Measurements from ENCODE around the gene FAM136A. TPM values are rescaled to one million over a fixed set of nuclear protein-coding genes. Genes with fewer than 3 reads are reported as not detected.

The FAM136A gene
- total and polyA plus RNA-seq, 2 of the 4 experiments (the other 2 are of a cell fraction), result 19.9 to 28.1 TPM

DNA sequence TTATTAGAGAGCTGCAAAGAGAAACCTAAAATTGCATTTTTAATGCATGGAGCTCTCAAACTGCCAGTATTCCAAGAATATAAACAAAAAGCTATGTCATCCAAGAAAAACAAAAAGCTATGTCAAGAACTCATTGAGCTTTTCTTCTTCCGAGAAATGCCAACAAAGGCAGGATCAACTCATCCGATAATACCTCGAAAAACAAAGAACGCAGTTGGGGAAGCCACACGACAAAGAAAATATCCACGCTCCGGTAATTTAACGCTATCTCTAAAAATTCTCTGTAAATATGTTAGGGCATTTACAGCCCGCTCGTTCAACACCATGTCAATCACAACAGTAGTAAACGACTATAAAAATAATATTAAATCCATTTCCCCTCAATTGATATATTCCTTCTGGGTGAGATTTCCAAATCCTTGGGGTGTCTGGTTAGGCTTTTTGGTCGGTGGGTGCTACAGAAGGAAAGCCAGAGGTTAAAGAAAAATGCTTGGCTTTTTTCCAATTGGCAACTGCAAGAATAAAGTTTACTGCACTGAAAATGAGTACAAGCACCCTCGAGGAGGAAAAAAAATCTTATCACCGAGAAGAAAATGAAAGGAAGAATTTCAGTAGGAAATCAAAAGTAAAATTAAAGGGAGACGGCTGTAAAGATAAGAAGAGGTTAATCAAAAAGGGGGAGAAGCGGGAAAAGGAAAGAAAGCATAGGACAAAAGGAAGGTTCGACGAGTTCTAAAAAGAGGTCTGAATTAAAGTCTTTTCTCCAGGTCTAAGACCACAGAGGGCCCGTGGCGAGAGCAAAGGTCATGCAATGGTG, 54.3 kb downstream of the FAM136A start:
- Histone ChIP-seq H4K20me1 (ENCODE audit: insufficient read depth, low read length) (peaks cover 42% of the 10 kb centered on the region), H3K9ac (ENCODE audit: low read depth, low read length) (peak overlapping the region; percentile 99), H3K4me1 (ENCODE audit: control insufficient read depth, insufficient read depth, low read length) (peaks cover 3% of the 10 kb centered on the region; the same call in 1 of the 2 replicates), H2BK5ac (ENCODE audit: low read depth, low read length, poor library complexity, severe bottlenecking) (peak overlapping the region; percentile 94), H3K4me3 (ENCODE audit: insufficient read depth, low read depth, low read length) (peak overlapping the region; percentile 84), H2AK9ac (replicated peaks; ENCODE audit: low read depth, low read length, poor library complexity) (peak overlapping the region; percentile 99), H3K4me2 (ENCODE audit: low read depth, low read length) (peak overlapping the region; percentile 96), H3K14ac (replicated peaks; ENCODE audit: low read depth, low read length) (peak overlapping the region; percentile 99), H3K9me1 (ENCODE audit: insufficient read depth, low read length) (peaks cover 2% of the 10 kb centered on the region; the same call in 1 of the 2 replicates), H4K91ac (ENCODE audit: insufficient read depth, low read depth, low read length) (peak overlapping the region; percentile 98), H3K18ac (ENCODE audit: low read depth, low read length) (peak overlapping the region; percentile 81), H3K36me3 (ENCODE audit: control insufficient read depth, insufficient read depth, low read length) (no peaks in the 10 kb centered on the region), H3K23ac (ENCODE audit: low read depth, low read length) (peak overlapping the region; percentile 94), H3K79me1 (ENCODE audit: low read depth in 1 of 2, low read length in 2 of 2) (peaks cover 3 to 12% of the 10 kb centered on the region in 2 experiments; a peak in 2 of 4 replicates), H3K56ac (ENCODE audit: extremely low read depth, insufficient read depth, low read length) (peak overlapping the region; percentile 97), H4K8ac (ENCODE audit: low read depth in 2 of 2, low read length in 2 of 2) (peak overlapping the region; percentile 97 to 99), H4K5ac (ENCODE audit: low read depth, low read length) (peak overlapping the region; percentile 96), H2BK15ac (ENCODE audit: low read depth, low read length) (peak overlapping the region; percentile 11; the same call in 1 of the 3 replicates), H2BK120ac (ENCODE audit: low read depth, low read length) (peak overlapping the region; percentile 72), H2AFZ (replicated peaks; ENCODE audit: low read length, poor library complexity) (peak overlapping the region; percentile 95), H3K27ac (ENCODE audit: insufficient read depth, low read length) (peak overlapping the region; percentile 96), H2BK20ac (ENCODE audit: low read depth, low read length) (peak overlapping the region; percentile 0), H2AK5ac (ENCODE audit: low read depth, low read length) (peak overlapping the region; percentile 100), H3K9me3 (ENCODE audit: control insufficient read depth, insufficient read depth, low read length) (no peaks in the 10 kb centered on the region), H3K4ac (ENCODE audit: low read depth, low read length) (peak overlapping the region; percentile 97), H3K27me3 (ENCODE audit: control insufficient read depth, insufficient read depth, low read length) (no peaks in the 10 kb centered on the region)
- intact Hi-C loops (cut with micrococcal nuclease), result loop anchor here (2.0 to 5.0 kb wide), 2 partner anchors 33 to 160 kb away; partner anchors contain the start of gene PCBP1
- WGBS, 2 experiments (ENCODE audit: extremely low coverage in 2 of 2, insufficient read length in 1 of 2), result 0% methylated on average over 2 of the region's 20 CpGs; no CpG with 5 or more reads in 1 of the 2 experiments
- in situ Hi-C loops (cut with MboI; ENCODE audit: low sequenced_read_pairs), result loop anchor here (25.0 kb wide), 1 partner anchor 335 kb away; the partner anchor contains the start of gene MXD1
- dilution Hi-C loops (cut with HindIII; ENCODE audit: low sequenced_read_pairs, unreplicated experiment), result no loop called here
- CTCF ChIA-PET, result no interaction called here
- ATAC-seq (ENCODE audit: low read depth) (no peak), DNase-seq (peak; percentile 19)
- BruUV-seq (replicated peaks), result no TSS peak
- POLR2A ChIA-PET (ENCODE audit: unreplicated experiment), result interaction anchor here (0.6 to 0.7 kb wide), 3 partner anchors 10 to 35 kb away, joined by 4 to 7 read pairs (median 5); partner anchors contain the start of gene PCYOX1
- no peak for TF ChIP-seq CHD1 (IDR thresholded peaks at IDR 0.05; ENCODE audit: low read depth, low read length)
- no peak for TF ChIP-seq POLR2A (IDR thresholded peaks at IDR 0.05; ENCODE audit: low read depth, low read length)
- no peak for TF ChIP-seq NFE2L2 (IDR thresholded peaks at IDR 0.05; ENCODE audit: low read depth, low read length)
- TF ChIP-seq, protein P1, sequence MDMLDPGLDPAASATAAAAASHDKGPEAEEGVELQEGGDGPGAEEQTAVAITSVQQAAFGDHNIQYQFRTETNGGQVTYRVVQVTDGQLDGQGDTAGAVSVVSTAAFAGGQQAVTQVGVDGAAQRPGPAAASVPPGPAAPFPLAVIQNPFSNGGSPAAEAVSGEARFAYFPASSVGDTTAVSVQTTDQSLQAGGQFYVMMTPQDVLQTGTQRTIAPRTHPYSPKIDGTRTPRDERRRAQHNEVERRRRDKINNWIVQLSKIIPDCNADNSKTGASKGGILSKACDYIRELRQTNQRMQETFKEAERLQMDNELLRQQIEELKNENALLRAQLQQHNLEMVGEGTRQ (IDR thresholded peaks at IDR 0.05; ENCODE audit: low read depth, low read length), result no peak
- TF ChIP-seq CEBPB (IDR thresholded peaks at IDR 0.05; ENCODE audit: low read depth, low read length), result no peak
- TF ChIP-seq SMC3 (IDR thresholded peaks at IDR 0.05; ENCODE audit: low read depth, low read length), result no peak
- TF ChIP-seq BHLHE40 (IDR thresholded peaks at IDR 0.05; ENCODE audit: low read depth, low read length), result no peak
- TF ChIP-seq MXI1 (IDR thresholded peaks at IDR 0.05; ENCODE audit: borderline replicate concordance, low read depth, low read length), result no peak
- TF ChIP-seq, protein P2, sequence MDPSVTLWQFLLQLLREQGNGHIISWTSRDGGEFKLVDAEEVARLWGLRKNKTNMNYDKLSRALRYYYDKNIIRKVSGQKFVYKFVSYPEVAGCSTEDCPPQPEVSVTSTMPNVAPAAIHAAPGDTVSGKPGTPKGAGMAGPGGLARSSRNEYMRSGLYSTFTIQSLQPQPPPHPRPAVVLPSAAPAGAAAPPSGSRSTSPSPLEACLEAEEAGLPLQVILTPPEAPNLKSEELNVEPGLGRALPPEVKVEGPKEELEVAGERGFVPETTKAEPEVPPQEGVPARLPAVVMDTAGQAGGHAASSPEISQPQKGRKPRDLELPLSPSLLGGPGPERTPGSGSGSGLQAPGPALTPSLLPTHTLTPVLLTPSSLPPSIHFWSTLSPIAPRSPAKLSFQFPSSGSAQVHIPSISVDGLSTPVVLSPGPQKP (IDR thresholded peaks at IDR 0.05; ENCODE audit: borderline replicate concordance, low read depth, low read length), result no peak
- no peak for TF ChIP-seq RCOR1 (IDR thresholded peaks at IDR 0.05; ENCODE audit: insufficient replicate concordance, low read length)
- no peak for TF ChIP-seq MAFK (IDR thresholded peaks at IDR 0.05; ENCODE audit: low read depth, low read length)
- TF ChIP-seq, protein P3, sequence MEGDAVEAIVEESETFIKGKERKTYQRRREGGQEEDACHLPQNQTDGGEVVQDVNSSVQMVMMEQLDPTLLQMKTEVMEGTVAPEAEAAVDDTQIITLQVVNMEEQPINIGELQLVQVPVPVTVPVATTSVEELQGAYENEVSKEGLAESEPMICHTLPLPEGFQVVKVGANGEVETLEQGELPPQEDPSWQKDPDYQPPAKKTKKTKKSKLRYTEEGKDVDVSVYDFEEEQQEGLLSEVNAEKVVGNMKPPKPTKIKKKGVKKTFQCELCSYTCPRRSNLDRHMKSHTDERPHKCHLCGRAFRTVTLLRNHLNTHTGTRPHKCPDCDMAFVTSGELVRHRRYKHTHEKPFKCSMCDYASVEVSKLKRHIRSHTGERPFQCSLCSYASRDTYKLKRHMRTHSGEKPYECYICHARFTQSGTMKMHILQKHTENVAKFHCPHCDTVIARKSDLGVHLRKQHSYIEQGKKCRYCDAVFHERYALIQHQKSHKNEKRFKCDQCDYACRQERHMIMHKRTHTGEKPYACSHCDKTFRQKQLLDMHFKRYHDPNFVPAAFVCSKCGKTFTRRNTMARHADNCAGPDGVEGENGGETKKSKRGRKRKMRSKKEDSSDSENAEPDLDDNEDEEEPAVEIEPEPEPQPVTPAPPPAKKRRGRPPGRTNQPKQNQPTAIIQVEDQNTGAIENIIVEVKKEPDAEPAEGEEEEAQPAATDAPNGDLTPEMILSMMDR (conservative IDR thresholded peaks at IDR 0.05; ENCODE audit: low read depth, low read length), result no peak
- TF ChIP-seq RAD21 (IDR thresholded peaks at IDR 0.05; ENCODE audit: low read length), result no peak
- no peak for TF ChIP-seq RFX5 (IDR thresholded peaks at IDR 0.05; ENCODE audit: low read depth, low read length)

Measured in IMR-90 (cell line).